GM19452 (cell line): ENCODE data around the gene RHOF.
"Not testable (repeated sequence)": the region's sequence is repeated elsewhere in the genome, so short reads cannot be mapped to it uniquely, and the experiment has no call there.

ENCODE experiments used
- ATAC-seq: cut with Tn5 transposase; IDR thresholded peaks from one replicate; pipeline ENCODE4 v1.9.1; 2021; ENCODE audit not compliant: unreplicated experiment

The RHOF gene

GRCh38 chr12:121776190-121777098, 17.0 kb downstream of the RHOF start:
- peak; percentile 56 for ATAC-seq

DNA sequence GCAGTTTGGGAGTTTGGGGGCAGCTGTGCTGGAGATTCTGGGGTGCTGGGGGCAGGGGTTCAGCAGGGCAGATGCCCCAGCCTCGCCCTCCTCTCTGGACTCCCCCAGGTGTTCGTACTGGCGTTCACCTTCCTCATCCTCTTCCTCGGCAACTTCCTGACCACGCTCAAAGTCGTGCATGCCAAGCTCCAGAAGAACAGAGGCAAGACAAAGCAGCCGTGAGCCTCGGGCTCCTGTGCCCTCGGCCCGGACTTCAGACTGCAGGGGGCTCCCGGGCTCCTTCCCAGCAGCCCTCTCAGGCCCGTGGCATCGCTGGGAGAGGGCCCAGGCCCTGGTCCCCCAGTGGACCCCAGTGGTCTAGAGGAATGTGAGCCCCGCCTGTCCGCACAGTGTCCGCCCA, 18.0 kb downstream of the RHOF start:
- ATAC-seq = no peak

DNA sequence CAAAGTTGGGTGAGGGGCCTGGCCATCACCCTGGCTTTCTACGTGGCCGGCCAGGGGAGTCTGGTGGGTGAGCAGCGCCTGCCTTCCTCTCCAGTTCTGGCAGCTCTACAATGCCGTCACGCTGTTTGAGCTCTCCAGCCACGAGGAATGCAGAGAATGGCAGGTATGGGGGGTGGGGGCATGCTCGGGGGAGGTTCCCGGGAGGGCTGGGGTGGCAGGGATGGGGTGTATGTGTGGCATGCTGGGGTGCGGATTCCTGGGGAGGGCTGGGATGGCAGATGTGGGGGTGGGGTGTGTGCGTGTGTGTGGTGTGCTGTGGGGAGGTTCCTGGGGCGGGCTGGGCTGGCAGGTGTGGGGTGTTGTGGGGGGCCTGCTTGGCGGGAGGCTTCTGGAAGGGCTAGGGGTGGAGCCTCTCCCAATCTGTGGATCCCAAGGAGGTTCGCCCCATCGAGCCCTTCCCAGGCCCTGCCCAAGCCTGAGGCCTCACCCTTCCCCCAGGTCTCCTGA, 18.5 kb downstream of the RHOF start:
- ATAC-seq = no peak

DNA sequence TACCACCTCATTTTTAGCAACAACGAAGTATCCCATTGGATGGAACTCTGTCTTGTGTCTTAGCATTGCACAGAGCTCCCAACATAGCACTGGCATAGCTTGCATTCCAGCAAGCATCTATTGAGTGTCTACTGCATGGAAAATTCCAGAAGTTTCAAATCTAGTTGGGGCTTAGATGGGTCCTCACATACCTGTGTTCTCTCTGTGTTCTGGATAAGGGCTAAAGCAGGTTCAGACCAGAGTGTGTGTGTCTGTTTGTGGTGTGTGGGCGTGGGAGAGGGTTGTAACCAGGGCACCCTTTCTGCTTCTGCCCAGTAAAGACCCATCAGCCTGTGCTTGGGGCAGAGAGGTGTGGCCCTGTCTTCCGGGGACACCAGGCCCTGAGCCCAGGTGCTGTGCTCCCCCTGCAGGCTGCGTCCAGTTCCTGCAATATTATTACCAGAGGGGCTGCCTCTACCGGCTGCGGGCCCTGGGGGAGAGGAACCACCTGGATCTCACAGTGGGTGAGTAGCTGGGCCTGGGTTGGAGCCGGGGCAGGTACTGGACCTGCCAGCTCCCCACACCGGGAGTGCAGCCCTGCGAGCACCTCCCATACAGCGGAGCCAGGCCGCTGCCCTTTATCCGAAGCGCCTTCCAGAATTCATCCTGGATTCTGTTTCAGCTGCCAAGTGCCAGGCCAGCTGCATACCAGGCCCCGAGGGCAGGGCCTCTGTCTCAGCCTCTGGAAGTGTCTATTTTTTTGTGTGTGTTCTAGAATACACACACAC, 20.3 kb downstream of the RHOF start:
- peak; percentile 82 for ATAC-seq

GRCh38 chr12:121770813-121771625, 22.5 kb downstream of the RHOF start:
- no peak for ATAC-seq

DNA sequence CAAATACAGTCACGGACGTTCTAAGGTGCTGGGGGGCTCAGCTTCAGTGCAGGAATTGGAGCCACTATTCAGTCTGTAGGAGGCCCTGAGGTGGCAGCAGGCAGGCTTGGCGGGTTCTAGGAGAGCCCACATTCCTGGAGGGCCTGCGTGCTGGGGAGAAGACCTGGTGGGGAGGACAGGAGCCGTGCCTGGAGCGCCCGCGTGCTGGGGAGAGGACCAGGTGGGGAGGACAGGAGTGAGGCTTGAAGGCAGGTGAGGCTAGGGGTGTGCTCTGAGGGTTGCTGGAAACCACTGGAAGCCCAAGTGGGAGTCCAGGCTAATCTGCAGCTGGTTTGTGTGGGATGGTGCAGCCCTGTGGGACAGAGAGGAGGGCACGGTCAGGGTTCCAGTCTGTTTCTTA, 23.1 kb downstream of the RHOF start:
- ATAC-seq = no peak

DNA sequence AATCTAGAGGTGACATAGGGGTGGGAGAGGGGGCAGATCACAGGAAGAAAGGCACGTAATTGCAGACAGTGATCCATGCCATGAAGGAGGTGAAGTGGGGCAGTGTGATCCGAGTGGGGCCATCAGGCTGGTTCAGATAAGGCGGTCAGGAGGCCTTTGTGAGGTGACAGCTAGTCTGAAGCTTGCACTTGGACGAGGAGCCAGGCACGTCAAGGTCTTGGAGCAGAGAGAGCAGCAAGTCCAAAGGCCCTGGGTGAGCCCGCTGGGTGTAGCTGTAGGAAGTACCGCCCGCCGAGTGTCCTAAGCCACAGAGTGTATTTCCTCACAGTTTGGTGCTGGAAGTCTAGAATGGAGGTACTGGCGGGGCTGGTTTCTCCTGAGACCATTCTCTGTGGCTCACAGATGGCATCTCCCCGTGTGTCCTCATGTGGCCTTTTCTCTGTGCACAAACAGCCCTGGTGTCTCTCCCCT, 23.6 kb downstream of the RHOF start:
- ATAC-seq = no peak

DNA sequence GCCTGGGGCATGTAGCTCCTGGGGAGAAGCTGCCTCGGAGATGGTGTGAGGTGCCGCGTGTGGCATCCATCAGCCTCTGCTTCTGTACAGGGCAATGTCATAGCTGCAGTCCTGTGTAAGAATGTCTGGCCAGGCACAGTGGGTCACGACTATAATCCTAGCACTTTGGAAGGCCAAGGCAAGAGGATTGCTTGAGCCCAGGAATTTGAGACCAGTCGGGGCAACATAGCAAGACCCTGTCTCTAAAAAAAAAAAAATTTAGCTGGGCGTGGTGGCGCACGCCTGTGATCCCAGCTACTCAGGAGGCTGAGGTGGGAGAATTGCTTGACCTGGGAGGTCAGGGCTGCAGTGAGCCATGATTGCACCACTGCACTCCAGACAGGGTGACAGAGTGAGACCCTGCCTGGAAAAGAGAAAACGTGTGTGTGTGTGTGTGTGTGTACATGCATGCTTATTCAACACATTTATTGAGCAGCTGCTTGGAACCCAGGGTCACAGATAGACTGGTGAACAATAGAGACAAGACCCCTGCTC, 24.1 kb downstream of the RHOF start:
- no peak for ATAC-seq

GRCh38 chr12:121767525-121768016, 25.9 kb downstream of the RHOF start:
- no peak for ATAC-seq

GRCh38 chr12:121766290-121767039, 27.0 kb downstream of the RHOF start:
- no peak for ATAC-seq

DNA sequence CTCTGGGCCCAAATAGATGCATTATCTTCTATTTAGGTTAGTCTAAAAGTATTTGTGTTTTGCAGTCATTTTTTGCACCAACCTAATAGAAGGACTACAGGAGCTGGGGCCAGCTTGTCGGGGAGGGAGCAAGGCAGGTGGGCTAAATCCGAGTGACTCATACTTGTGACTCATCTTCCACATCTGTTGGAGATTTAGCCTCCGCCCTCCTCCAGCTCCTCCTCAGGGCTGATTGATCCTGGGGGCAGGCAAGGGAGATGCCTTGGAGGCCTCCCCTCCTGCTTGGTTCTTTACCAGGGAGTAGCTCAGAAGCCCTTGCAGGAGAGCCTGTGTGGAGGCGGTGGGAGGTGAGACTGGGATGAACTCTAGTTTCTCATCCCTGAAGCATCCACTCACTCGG, 27.9 kb downstream of the RHOF start:
- no peak for ATAC-seq

DNA sequence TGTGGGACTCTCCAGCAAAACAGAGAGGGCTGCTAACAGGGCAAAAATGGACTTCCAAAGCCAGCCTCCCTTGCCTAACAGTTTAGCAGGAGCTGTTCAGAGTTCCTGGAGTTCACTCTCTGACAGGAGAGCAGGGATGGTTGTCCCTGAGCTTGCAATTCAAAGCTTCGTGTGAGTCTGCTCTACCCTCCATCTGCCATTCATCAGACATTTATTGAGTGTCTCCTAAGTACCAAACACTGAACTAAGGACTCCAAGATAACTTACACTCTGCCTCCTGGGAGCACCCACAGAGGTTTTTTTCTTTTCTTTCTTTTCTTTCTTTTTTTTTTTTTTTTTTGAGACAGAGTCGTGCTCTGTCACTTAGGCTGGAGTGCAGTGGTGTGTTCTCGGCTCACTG, 28.7 kb downstream of the RHOF start:
- ATAC-seq = no peak

DNA sequence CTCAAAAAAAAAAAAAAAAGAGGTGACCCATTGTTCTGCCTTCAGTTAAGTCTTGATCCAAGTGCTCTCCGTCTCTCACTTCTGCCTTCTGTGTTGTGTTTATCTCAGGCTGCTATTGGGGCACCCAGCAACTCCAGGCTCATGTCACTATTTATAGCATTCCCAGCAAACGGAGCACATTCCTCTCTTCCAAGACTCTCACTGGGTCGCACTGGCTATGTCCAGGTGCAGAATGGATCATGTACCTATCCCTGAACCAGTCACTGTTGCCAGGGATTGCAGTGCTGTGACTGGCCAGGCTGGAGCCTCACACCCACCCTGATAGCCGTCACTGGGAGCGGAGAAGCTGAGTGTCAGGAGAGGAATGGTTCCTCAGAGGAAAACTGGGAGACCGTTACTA, 31.2 kb downstream of the RHOF start:
- no peak for ATAC-seq

- ATAC-seq = not testable (repeated sequence)
Measured at GRCh38 chr12:121758536-121758935, 35.0 kb downstream of the RHOF start.

GRCh38 chr12:121755591-121755990, 37.9 kb downstream of the RHOF start:
- no peak for ATAC-seq

- no peak for ATAC-seq
Measured at GRCh38 chr12:121754836-121755235, 38.7 kb downstream of the RHOF start.

DNA sequence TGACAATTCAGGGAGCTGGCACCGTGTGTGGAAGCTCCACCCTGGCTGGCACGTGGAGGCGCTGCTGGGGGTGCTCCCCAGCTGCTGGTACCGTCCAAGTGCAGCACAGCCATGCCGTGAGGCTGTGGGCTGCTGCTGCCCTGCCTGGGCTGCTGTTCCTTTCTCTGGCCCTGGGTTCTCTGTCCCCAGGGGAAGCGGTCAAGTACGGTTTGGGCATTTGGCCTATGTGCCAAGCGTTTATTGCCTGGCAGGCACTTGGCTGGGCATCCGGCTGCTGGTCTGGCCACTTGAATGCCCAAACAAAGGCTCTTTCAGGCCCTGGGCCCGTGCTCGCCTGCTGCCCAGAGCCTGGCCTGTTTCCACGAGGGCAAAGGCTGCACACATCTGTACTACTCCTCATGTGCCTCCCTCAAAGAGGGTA, 39.6 kb downstream of the RHOF start:
- no peak for ATAC-seq

DNA sequence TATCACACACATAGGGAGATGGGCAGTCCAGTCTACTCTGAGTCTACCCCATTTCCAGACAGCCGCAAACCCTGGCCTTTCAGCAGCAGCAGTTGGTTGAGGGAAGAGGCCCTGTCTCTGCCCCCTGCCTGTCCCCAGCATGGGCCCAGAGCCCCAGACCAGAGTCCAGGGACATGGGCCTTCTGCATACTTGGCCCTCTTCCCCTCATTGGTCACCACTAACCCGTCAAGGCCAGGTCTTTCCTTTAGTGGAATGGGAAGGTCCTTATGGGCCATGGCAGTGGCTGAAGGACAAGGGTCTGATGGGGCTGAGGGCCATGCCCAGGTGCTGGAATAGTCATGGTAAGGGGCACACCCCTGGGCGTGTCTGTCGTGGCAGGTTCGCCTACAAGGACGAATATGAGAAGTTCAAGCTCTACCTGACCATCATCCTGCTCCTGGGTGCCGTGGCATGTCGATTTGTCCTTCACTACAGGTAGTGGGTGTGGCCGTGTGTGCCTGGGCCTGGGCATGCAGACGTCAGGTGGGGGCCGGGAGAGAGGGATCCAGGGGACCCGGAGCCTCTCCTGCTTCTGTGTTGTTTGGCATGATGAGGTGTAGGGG, 41.6 kb downstream of the RHOF start:
- no peak for ATAC-seq

DNA sequence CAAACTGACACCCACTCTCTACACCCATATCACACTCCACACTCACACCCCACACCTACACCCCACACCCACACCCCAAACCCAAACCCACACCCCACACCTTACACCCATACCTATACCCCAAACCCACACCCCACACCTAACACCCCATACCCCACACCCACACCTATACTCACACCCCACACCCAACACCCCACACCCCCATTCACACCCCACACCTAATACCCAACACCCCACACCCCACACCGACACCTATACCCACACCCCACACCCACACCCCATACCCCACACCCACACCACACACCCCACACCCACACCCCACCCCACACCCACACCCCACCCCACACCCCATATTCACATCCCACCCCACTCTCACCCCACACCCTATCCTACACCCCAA, 42.5 kb downstream of the RHOF start:
- ATAC-seq = no peak
